Sigmoid colon (tissue), 7 donors: ENCODE measurements around the gene GET4. TPM values are rescaled to one million over a fixed set of nuclear protein-coding genes. Genes with fewer than 3 reads are reported as not detected.

Experiments used
- DNase-seq: peaks from one replicate; pipeline ENCODE4 v3.0.0-alpha.2; 2019
- H3K27ac ChIP-seq, 4 donors: fragments of 200-600 bp; sonication (generic); one replicate each; pipeline ENCODE4 v1.5.1; 2016 to 2019; ENCODE audit warnings: mild to moderate bottlenecking in 1 of 4
- H3K27me3 ChIP-seq, 3 donors: fragments of 200-600 bp; sonication (generic); one replicate each; pipeline ENCODE4 v1.5.1; 2019; ENCODE audit warnings: mild to moderate bottlenecking in 1 of 3
- H3K36me3 ChIP-seq, 4 donors: fragments of 200-600 bp; sonication (generic); one replicate each; pipeline ENCODE4 v1.5.1; 2016 to 2019
- H3K4me1 ChIP-seq, 4 donors: fragments of 200-600 bp; sonication (generic); one replicate each; pipeline ENCODE4 v1.5.1; 2017 to 2019
- H3K4me3 ChIP-seq, 4 donors: fragments of 200-600 bp; sonication (generic); one replicate each; pipeline ENCODE4 v1.5.1; 2017 to 2019; ENCODE audit warnings: mild to moderate bottlenecking in 2 of 4, moderate library complexity in 1 of 4
- H3K9me3 ChIP-seq, 4 donors: fragments of 200-600 bp in 3 of 4; sonication (generic) in 3 of 4; one replicate each; pipeline versions ENCODE4 v1.5.1 to v1.6.1; 2013 to 2019
- CTCF ChIP-seq, 4 experiments: fragments of 450-650 bp in 3 of 4; fragments of 200-600 bp in 1 of 4; IDR thresholded peaks; one replicate each; pipeline ENCODE4 v1.5.1; 2016 to 2019; ENCODE audit warnings: antibody characterized with exemption in 4 of 4, mild to moderate bottlenecking in 3 of 4, moderate library complexity in 2 of 4
- EP300 ChIP-seq, 4 donors: sonication (generic); formaldehyde crosslinking; IDR thresholded peaks; one replicate each; pipeline ENCODE4 v1.6.1; 2017; ENCODE audit warnings: antibody characterized with exemption in 4 of 4
- POLR2A ChIP-seq, 2 donors: fragments of 450-650 bp; IDR thresholded peaks; one replicate each; pipeline ENCODE4 v1.6.1; 2016; ENCODE audit warnings: antibody characterized with exemption in 2 of 2, mild to moderate bottlenecking in 2 of 2, moderate library complexity in 2 of 2
- POLR2AphosphoS5 ChIP-seq, 4 donors: sonication (generic); formaldehyde crosslinking; IDR thresholded peaks; one replicate each; pipeline ENCODE4 v1.6.1; 2017; ENCODE audit warnings: antibody characterized with exemption in 4 of 4
- WGBS, 2 donors: extraction: QIAGEN DNeasy Blood & Tissue Kit; methylation state at CpG; one replicate each; pipeline ENCODE4 v1.1.7; 2013; 5-methylcytosine and 5-hydroxymethylcytosine counted together
- intact Hi-C: fragments of 100-400 bp; cut with DNase I; formaldehyde crosslinking; loops from one replicate; pipeline ENCODE4 v1.15.1; 2023
- polyA plus RNA-seq, 3 donors: library from polyadenylated mRNA; stranded (reverse); fragments of 200-250 nt; gene quantifications; one replicate each; pipeline ENCODE4 v1.2.3, GENCODE V29; 2013
- total RNA-seq, 4 donors: library from RNA; depleted of rRNA; stranded (reverse); fragments of >200 nt; gene quantifications; one replicate each; pipeline ENCODE4 v1.1.0, GENCODE V29; 2016
- donor health status: healthy with polysubstance abuse.
- donor health status: Bipolar disorder and iron deficiency.
- donor health status: healthy.

GET4 gene
- total and polyA plus RNA-seq, 7 donors = 20.3 to 51.4 (median 27.0) TPM

GRCh38 chr7:849145-849544 lies 27.2 kb upstream of the GET4 start:
- TF ChIP-seq POLR2A (IDR thresholded peaks at IDR 0.05) (no peak), EP300 (IDR thresholded peaks at IDR 0.05) (no peak), POLR2AphosphoS5 (IDR thresholded peaks at IDR 0.05) (no peak), CTCF (IDR thresholded peaks at IDR 0.05) (no peak)
- Histone ChIP-seq H3K9me3 (no peaks in the 10 kb centered on the region), H3K36me3 (peaks cover 17 to 71% (median 43%) of the 10 kb centered on the region in 4 donors), H3K4me1 (no peaks in the 10 kb centered on the region), H3K4me3 (no peak overlapping the region), H3K27ac (no peak overlapping the region), H3K27me3 (no peaks in the 10 kb centered on the region)
- no peak for DNase-seq
- WGBS, 2 donors = 94 to 95% methylated on average over 14 of the region's 14 CpGs
- intact Hi-C loops = no loop called here

GRCh38 chr7:849781-850180 lies 26.6 kb upstream of the GET4 start:
- no peak overlapping the region for H3K27ac ChIP-seq
- 96% methylated on average over 19 of the region's 19 CpGs for WGBS, 2 donors
- no peak for DNase-seq
- no peaks in the 10 kb centered on the region for H3K9me3 ChIP-seq
- no peak overlapping the region for H3K4me3 ChIP-seq
- intact Hi-C loops = no loop called here
- H3K36me3 ChIP-seq = peaks cover 23 to 71% (median 43%) of the 10 kb centered on the region in 4 donors
- H3K27me3 ChIP-seq = no peaks in the 10 kb centered on the region
- TF ChIP-seq CTCF (IDR thresholded peaks at IDR 0.05) = no peak
- TF ChIP-seq EP300 (IDR thresholded peaks at IDR 0.05) = no peak
- TF ChIP-seq POLR2AphosphoS5 (IDR thresholded peaks at IDR 0.05) = no peak
- TF ChIP-seq POLR2A (IDR thresholded peaks at IDR 0.05) = no peak
- H3K4me1 ChIP-seq = no peaks in the 10 kb centered on the region

DNA sequence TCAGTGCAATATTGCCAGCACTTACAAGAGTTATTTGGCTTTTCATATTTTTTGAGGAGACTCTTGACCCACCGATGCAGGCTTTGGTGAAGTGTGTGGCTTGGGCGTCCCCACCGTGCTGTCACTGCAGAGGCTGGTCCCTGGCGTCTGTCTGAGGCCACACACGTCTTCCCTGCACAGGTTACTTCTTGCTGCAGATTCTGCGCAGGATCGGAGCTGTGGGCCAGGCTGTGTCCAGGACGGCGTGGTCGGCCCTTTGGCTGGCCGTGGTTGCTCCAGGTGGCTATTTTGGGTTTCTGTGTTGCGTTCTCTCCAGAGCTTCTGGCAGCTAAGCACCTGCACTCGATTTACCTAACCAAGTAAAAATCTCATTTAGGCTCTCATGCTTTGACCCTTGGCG lies 25.1 kb upstream of the GET4 start:
- TF ChIP-seq POLR2AphosphoS5 (IDR thresholded peaks at IDR 0.05) = no peak
- intact Hi-C loops = no loop called here
- H3K27ac ChIP-seq = no peak overlapping the region
- H3K9me3 ChIP-seq = no peaks in the 10 kb centered on the region
- no peaks in the 10 kb centered on the region for H3K4me1 ChIP-seq
- no peak for DNase-seq
- peaks cover 23 to 79% (median 56%) of the 10 kb centered on the region in 4 donors for H3K36me3 ChIP-seq
- no peak overlapping the region for H3K4me3 ChIP-seq
- H3K27me3 ChIP-seq = no peaks in the 10 kb centered on the region
- 92 to 93% methylated on average over 14 of the region's 14 CpGs for WGBS, 2 donors

DNA sequence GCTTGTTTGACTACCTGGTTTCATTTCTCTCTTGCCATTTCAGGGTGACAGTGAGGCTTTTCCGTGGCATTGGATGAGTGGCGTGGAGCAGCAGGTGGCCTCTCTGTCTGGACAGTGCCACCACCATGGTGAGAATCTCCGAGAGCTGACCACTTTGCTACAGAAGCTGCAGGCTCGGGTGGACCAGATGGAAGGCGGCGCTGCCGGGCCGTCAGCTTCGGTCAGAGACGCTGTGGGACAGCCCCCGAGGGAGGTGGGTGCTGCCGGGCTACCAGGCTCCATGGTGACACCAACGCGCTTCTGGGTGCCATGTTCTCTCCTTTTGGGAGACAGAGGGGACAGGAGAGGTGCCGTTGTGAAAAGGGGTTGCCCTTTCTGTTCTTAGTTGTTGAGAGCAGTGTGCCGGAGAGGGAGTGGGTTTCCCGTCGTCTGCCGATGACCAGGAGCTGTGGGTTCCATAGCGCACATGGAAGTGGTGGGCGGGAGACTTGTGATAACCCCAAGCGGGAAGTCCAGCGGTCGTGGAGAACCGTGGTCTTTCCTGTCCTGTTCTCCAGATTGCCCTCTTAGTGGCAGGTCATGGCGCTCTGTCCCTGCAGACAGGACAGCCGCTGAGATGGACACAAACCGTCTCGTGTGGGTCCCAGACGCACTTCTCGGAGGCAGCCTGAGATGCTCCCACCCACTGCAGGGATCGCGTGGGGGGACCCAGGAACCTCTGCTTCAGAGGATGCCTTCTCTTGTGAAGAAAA lies 22.8 kb upstream of the GET4 start:
- Histone ChIP-seq H3K9me3 (no peaks in the 10 kb centered on the region), H3K4me3 (no peak overlapping the region), H3K4me1 (no peaks in the 10 kb centered on the region), H3K27me3 (no peaks in the 10 kb centered on the region), H3K36me3 (peaks cover 39 to 100% (median 78%) of the 10 kb centered on the region in 4 donors), H3K27ac (no peak overlapping the region)
- intact Hi-C loops = no loop called here
- no peak for DNase-seq
- TF ChIP-seq CTCF (IDR thresholded peaks at IDR 0.05) = no peak
- no peak for TF ChIP-seq POLR2A (IDR thresholded peaks at IDR 0.05)
- TF ChIP-seq POLR2AphosphoS5 (IDR thresholded peaks at IDR 0.05) = no peak
- TF ChIP-seq EP300 (IDR thresholded peaks at IDR 0.05) = no peak
- 92 to 94% methylated on average over 33 of the region's 33 CpGs for WGBS, 2 donors

GRCh38 chr7:854118-854775 lies 22.1 kb upstream of the GET4 start:
- no peak overlapping the region for H3K27ac ChIP-seq
- no peaks in the 10 kb centered on the region for H3K9me3 ChIP-seq
- no peaks in the 10 kb centered on the region for H3K4me1 ChIP-seq
- no peaks in the 10 kb centered on the region for H3K27me3 ChIP-seq
- intact Hi-C loops = no loop called here
- TF ChIP-seq POLR2AphosphoS5 (IDR thresholded peaks at IDR 0.05) = no peak
- H3K4me3 ChIP-seq = no peak overlapping the region
- WGBS, 2 donors = 93 to 94% methylated on average over 32 of the region's 32 CpGs
- no peak for DNase-seq
- peaks cover 44 to 100% (median 80%) of the 10 kb centered on the region in 4 donors for H3K36me3 ChIP-seq
